GM12873 (cell line): ENCODE results near the gene RBMS1.

ENCODE experiments used
- TF ChIP-seq, protein P1 (sequence below): IDR thresholded peaks from 2 replicates; pipeline ENCODE4 v1.5.1; 2012; ENCODE audit warnings: low read depth, mild to moderate bottlenecking, moderate library complexity, low read length, control low read depth; ENCODE audit not compliant: insufficient read depth; ENCODE audit errors: missing control alignments

RBMS1 gene

GRCh38 chr2:160358046-160358445 lies 135.6 kb downstream of the RBMS1 start:
- TF ChIP-seq, protein P1, sequence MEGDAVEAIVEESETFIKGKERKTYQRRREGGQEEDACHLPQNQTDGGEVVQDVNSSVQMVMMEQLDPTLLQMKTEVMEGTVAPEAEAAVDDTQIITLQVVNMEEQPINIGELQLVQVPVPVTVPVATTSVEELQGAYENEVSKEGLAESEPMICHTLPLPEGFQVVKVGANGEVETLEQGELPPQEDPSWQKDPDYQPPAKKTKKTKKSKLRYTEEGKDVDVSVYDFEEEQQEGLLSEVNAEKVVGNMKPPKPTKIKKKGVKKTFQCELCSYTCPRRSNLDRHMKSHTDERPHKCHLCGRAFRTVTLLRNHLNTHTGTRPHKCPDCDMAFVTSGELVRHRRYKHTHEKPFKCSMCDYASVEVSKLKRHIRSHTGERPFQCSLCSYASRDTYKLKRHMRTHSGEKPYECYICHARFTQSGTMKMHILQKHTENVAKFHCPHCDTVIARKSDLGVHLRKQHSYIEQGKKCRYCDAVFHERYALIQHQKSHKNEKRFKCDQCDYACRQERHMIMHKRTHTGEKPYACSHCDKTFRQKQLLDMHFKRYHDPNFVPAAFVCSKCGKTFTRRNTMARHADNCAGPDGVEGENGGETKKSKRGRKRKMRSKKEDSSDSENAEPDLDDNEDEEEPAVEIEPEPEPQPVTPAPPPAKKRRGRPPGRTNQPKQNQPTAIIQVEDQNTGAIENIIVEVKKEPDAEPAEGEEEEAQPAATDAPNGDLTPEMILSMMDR = no peak

- TF ChIP-seq, protein P1 = no peak
These were observed 137.1 kb downstream of the RBMS1 start for GRCh38 chr2:160356485-160356884.

- TF ChIP-seq, protein P1 = no peak
These were observed 138.5 kb downstream of the RBMS1 start for GRCh38 chr2:160355080-160355479.

DNA sequence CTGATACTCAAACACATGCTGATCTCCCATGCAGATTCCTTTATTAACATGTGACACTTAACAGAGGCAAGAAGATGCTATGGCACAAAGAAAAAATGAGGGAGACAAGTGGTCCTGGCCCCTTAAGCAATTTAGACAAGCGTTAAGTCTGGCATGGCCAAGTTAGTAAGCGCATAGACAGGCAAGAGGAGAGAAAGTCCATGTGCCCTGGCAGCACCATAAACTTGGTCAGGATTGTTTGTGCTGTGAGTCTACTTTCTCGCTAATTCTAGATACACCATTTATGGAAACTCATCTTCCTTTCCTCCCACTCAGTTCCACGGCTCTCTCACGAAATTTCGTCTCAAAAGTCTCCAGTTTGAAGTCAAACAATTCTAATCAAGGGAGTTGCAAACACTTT lies 138.9 kb downstream of the RBMS1 start:
- TF ChIP-seq, protein P1 = no peak

GRCh38 chr2:160353813-160354212 lies 139.8 kb downstream of the RBMS1 start:
- TF ChIP-seq, protein P1 = no peak

- TF ChIP-seq, protein P1 = peak; percentile 36
These were observed 140.4 kb downstream of the RBMS1 start for GRCh38 chr2:160353166-160353565.

DNA sequence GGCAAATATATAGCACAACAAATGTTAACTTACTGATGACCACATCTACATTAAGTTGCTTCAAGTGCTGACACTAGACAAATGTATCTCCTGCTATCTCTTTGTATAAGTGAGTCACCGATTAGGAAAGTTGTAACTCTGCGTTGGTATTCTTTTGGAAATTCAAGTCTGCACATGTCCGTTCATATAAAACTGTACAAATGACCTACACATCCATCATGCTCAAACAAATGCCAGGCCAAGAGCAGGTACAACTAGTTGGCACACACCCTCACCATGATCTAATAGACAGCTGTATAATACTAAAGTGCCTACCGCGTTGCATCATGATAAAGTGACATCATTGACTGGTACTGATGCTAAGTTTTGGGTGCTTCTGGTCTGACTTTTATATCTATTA lies 141.1 kb downstream of the RBMS1 start:
- TF ChIP-seq, protein P1 = no peak
